ENCODE measurements around the gene FRMPD1. TPM values are rescaled to one million over a fixed set of nuclear protein-coding genes. Genes with fewer than 3 reads are reported as not detected.

FRMPD1 gene
- total RNA-seq, 2 donors from 2014 or later, result 0.66 to 0.78 TPM

DNA sequence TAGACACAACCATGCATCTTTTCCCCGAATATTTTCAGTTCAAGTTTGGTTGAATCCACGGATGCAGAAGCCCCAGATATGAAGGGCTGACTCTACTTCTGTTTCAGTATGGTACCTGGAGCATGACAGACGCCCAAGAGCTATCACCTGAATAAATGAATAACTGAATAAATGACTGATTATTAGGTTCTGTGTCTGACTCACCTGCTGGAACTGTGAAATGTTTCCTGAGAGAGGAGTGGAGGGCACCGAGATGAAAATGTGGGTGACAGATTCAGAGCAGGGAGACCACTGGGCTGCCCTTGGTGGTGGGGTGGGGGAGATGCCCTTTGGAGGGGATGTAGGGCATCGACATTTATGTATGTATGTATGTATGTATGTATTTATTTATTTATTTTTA is 13.2 kb downstream of the FRMPD1 start:
- TF ChIP-seq, protein P1, sequence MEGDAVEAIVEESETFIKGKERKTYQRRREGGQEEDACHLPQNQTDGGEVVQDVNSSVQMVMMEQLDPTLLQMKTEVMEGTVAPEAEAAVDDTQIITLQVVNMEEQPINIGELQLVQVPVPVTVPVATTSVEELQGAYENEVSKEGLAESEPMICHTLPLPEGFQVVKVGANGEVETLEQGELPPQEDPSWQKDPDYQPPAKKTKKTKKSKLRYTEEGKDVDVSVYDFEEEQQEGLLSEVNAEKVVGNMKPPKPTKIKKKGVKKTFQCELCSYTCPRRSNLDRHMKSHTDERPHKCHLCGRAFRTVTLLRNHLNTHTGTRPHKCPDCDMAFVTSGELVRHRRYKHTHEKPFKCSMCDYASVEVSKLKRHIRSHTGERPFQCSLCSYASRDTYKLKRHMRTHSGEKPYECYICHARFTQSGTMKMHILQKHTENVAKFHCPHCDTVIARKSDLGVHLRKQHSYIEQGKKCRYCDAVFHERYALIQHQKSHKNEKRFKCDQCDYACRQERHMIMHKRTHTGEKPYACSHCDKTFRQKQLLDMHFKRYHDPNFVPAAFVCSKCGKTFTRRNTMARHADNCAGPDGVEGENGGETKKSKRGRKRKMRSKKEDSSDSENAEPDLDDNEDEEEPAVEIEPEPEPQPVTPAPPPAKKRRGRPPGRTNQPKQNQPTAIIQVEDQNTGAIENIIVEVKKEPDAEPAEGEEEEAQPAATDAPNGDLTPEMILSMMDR (IDR thresholded peaks at IDR 0.05), result no peak
- TF ChIP-seq POLR2A (IDR thresholded peaks at IDR 0.05), result no peak
- Histone ChIP-seq H3K9me3 (no peaks in the 10 kb centered on the region), H3K27ac (no peak overlapping the region), H3K4me3 (no peak overlapping the region), H3K36me3 (replicated peaks in 1 of 2; ENCODE audit: insufficient read depth in 1 of 2, low read depth in 2 of 2) (no peaks in the 10 kb centered on the region), H3K27me3 (no peaks in the 10 kb centered on the region), H3K4me1 (no peaks in the 10 kb centered on the region)
- ATAC-seq (no peak), DNase-seq (no peak)
- intact Hi-C loops (cut with DNase I), result no loop called here
- 60 to 63% methylated on average over 5 of the region's 5 CpGs for WGBS, 2 donors

DNA sequence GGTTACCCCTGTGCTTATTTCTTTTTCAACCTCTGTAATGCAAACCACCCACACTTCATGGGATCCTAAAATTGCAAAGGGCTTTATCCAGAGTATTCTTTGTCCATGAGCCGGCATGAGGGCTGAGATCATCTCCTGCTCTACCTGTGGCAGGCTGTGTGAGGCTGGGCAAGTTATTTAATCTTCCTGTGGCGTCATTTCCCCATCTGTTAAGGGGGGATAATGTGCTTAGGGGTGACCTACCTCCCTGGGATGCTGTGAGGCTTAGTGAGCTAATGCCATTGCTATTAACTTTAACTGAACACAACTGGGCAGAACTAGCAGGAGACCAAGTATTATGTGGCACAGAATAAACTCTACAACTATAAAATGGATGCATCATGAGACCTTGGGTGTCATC is 17.0 kb downstream of the FRMPD1 start:
- Histone ChIP-seq H3K27me3 (no peaks in the 10 kb centered on the region), H3K4me3 (no peak overlapping the region), H3K4me1 (no peaks in the 10 kb centered on the region), H3K27ac (no peak overlapping the region), H3K36me3 (replicated peaks in 1 of 2; ENCODE audit: insufficient read depth in 1 of 2, low read depth in 2 of 2) (no peaks in the 10 kb centered on the region), H3K9me3 (no peaks in the 10 kb centered on the region)
- 71 to 78% methylated on average over 2 of the region's 2 CpGs for WGBS, 2 donors
- TF ChIP-seq, protein P1 (IDR thresholded peaks at IDR 0.05), result no peak
- TF ChIP-seq POLR2A (IDR thresholded peaks at IDR 0.05), result no peak
- ATAC-seq, result no peak
- intact Hi-C loops (cut with DNase I), result no loop called here
- DNase-seq, result no peak

DNA sequence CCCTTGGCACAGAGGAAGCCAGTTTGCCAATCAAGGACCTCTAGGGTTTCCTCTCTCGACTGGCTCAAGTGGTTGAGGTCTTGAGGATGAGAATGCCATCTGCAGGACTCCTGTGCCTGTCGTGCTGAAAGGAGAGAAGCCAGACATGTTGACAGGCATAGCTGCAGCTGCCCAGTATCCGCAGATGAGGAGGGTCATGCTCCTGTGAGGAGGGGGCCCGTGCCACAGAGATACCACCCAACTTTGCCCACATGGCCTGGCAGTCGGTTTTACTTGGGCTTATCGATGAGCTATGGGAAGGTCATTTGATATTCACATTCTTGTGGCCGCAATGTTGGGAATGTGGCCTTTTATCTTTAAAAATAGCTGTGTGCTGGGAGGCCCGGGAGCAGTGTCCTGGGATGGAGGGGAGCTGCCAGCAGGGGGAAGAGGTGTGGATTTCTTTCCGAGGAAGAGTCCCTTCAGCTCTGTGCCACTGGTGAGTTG is 17.4 kb downstream of the FRMPD1 start:
- DNase-seq, result no peak

DNA sequence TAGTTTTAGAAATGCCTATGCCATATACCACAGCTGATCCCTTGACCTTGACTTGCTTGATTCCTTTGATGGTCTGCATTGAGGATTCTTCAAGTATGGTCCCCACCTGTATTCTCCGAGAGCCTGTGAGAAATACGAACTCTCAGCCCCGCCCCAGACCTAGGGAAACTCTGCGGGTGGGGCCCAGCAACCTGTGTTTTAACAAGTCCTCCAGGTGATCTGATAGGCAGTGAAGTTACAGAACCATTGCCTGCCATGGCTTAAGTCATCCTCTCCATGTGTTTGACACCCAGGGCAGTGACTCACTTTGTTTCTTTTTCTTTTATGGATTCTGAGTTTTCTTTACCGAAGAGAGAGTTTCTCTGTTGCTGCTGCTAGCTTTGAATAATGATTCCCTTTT is 18.5 kb downstream of the FRMPD1 start:
- no peaks in the 10 kb centered on the region for H3K9me3 ChIP-seq
- no peaks in the 10 kb centered on the region for H3K4me1 ChIP-seq
- no peaks in the 10 kb centered on the region for H3K36me3 ChIP-seq (replicated peaks in 1 of 2; ENCODE audit: insufficient read depth in 1 of 2, low read depth in 2 of 2)
- TF ChIP-seq, protein P1 (IDR thresholded peaks at IDR 0.05), result no peak
- 54 to 66% methylated on average over 3 to 5 of the region's 5 CpGs for WGBS, 2 donors
- H3K27me3 ChIP-seq, result no peaks in the 10 kb centered on the region
- intact Hi-C loops (cut with DNase I), result no loop called here
- DNase-seq, result no peak
- ATAC-seq, result no peak
- no peak overlapping the region for H3K4me3 ChIP-seq
- no peak overlapping the region for H3K27ac ChIP-seq

More for the DNA sequence above, 17.4 kb downstream of the FRMPD1 start:
- ATAC-seq, result no peak
- intact Hi-C loops (cut with DNase I), result no loop called here
- TF ChIP-seq POLR2A (IDR thresholded peaks at IDR 0.05), result no peak
- TF ChIP-seq, protein P1 (IDR thresholded peaks at IDR 0.05), result no peak
- Histone ChIP-seq H3K36me3 (replicated peaks in 1 of 2; ENCODE audit: insufficient read depth in 1 of 2, low read depth in 2 of 2) (no peaks in the 10 kb centered on the region), H3K9me3 (no peaks in the 10 kb centered on the region), H3K27me3 (no peaks in the 10 kb centered on the region), H3K4me3 (no peak overlapping the region), H3K4me1 (no peaks in the 10 kb centered on the region), H3K27ac (no peak overlapping the region)
- WGBS, 2 donors, result 27 to 29% methylated on average over 6 to 9 of the region's 9 CpGs

DNA sequence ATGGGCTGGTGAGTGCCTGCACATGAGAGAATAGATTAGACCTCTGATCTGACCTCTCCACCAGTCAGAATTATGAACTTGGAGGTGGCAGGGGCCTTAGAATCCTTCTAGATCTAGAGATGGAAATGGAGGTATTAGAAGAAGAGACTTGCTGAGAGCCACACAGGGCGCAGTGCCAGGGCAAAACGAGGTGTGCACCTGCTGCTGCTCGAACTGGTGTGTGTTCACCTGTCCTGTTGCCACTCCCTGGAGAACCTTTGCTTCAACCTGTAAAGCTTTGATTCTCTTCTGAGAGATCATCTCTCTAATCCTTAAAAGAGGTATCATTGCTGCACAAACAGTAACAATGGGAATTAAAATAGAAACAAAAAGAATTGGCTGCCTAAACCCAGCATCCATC is 24.9 kb downstream of the FRMPD1 start:
- DNase-seq (no peak), ATAC-seq (no peak)
- TF ChIP-seq, protein P1 (IDR thresholded peaks at IDR 0.05), result no peak
- TF ChIP-seq POLR2A (IDR thresholded peaks at IDR 0.05), result no peak
- Histone ChIP-seq H3K27me3 (no peaks in the 10 kb centered on the region), H3K4me1 (no peaks in the 10 kb centered on the region), H3K36me3 (replicated peaks in 1 of 2; ENCODE audit: insufficient read depth in 1 of 2, low read depth in 2 of 2) (no peaks in the 10 kb centered on the region), H3K27ac (no peak overlapping the region), H3K9me3 (no peaks in the 10 kb centered on the region), H3K4me3 (no peak overlapping the region)
- 36 to 37% methylated on average over 3 of the region's 3 CpGs for WGBS, 2 donors
- intact Hi-C loops (cut with DNase I), result no loop called here
